Measurements from ENCODE around the gene PDZRN3. TPM values are rescaled to one million over a fixed set of nuclear protein-coding genes. Genes with fewer than 3 reads are reported as not detected.

Gene PDZRN3
- total and polyA plus RNA-seq, 12 donors = 17.7 to 143 (median 74.6) TPM

- TF ChIP-seq CTCF (IDR thresholded peaks at IDR 0.05) = no peak
- H3K9me3 ChIP-seq = no peaks in the 10 kb centered on the region
- peak; percentile 39 to 78 (median 52) for ATAC-seq
- intact Hi-C loops (cut with DNase I) = no loop called here
- H3K36me3 ChIP-seq = no peaks in the 10 kb centered on the region
- H3K4me3 ChIP-seq = no peak overlapping the region
- H3K4me1 ChIP-seq = peaks cover 11 to 61% (median 30%) of the 10 kb centered on the region in 9 donors
- no peak for DNase-seq
- no peaks in the 10 kb centered on the region for H3K27me3 ChIP-seq
- H3K27ac ChIP-seq = peak overlapping the region in 9 of 10 donors; percentile 14 to 79 (median 47)
- WGBS, 2 donors = 43 to 52% methylated on average over 11 of the region's 11 CpGs
Observed at GRCh38 chr3:73547427-73548248, 77.1 kb downstream of the PDZRN3 start.

GRCh38 chr3:73546961-73547360 lies 77.8 kb downstream of the PDZRN3 start:
- Histone ChIP-seq H3K9me3 (no peaks in the 10 kb centered on the region), H3K36me3 (no peaks in the 10 kb centered on the region), H3K27me3 (no peaks in the 10 kb centered on the region), H3K27ac (peak overlapping the region in 7 of 10 donors; percentile 12 to 79 (median 58)), H3K4me3 (no peak overlapping the region), H3K4me1 (peaks cover 12 to 62% (median 30%) of the 10 kb centered on the region in 9 donors)
- no peak for TF ChIP-seq CTCF (IDR thresholded peaks at IDR 0.05)
- intact Hi-C loops (cut with DNase I) = no loop called here
- no peak for DNase-seq
- ATAC-seq = peak in 2 of 8 donors; percentile 6 to 14
- 58 to 74% methylated on average over 3 of the region's 3 CpGs for WGBS, 2 donors

- 53 to 60% methylated on average over 3 of the region's 3 CpGs for WGBS, 2 donors
- no peak for TF ChIP-seq CTCF (IDR thresholded peaks at IDR 0.05)
- ATAC-seq = no peak
- Histone ChIP-seq H3K27ac (no peak overlapping the region), H3K36me3 (no peaks in the 10 kb centered on the region), H3K4me1 (peaks cover 9 to 68% (median 23%) of the 10 kb centered on the region in 9 donors), H3K4me3 (no peak overlapping the region), H3K9me3 (no peaks in the 10 kb centered on the region), H3K27me3 (no peaks in the 10 kb centered on the region)
- intact Hi-C loops (cut with DNase I) = no loop called here
- DNase-seq = no peak
Observed at GRCh38 chr3:73543412-73543811, 81.3 kb downstream of the PDZRN3 start.

GRCh38 chr3:73542136-73542535 lies 82.6 kb downstream of the PDZRN3 start:
- H3K27me3 ChIP-seq = no peaks in the 10 kb centered on the region
- 47 to 49% methylated on average over 3 of the region's 3 CpGs for WGBS, 2 donors
- intact Hi-C loops (cut with DNase I) = no loop called here
- no peak for ATAC-seq
- H3K4me3 ChIP-seq = no peak overlapping the region
- no peak for TF ChIP-seq CTCF (IDR thresholded peaks at IDR 0.05)
- H3K4me1 ChIP-seq = peaks cover 0 to 58% (median 14%) of the 10 kb centered on the region in 9 donors
- no peaks in the 10 kb centered on the region for H3K36me3 ChIP-seq
- no peak for DNase-seq
- H3K9me3 ChIP-seq = no peaks in the 10 kb centered on the region
- no peak overlapping the region for H3K27ac ChIP-seq
